IPS-20b (cell line): ENCODE data around the gene WDFY4.

ENCODE experiments used
- H3K27ac ChIP-seq: one replicate; pipeline ENCODE4 v1.5.1; 2013; ENCODE audit warnings: low read length
- H3K27me3 ChIP-seq: 2 replicates; pipeline ENCODE4 v1.6.1; 2013; ENCODE audit warnings: mild to moderate bottlenecking, low read length, inconsistent platforms; ENCODE audit not compliant: insufficient read depth
- H3K36me3 ChIP-seq: 2 replicates; pipeline ENCODE4 v1.6.1; 2013; ENCODE audit warnings: low read depth, mild to moderate bottlenecking, inconsistent platforms, low read length, moderate library complexity; ENCODE audit not compliant: insufficient read depth
- H3K4me1 ChIP-seq: 2 replicates; pipeline ENCODE4 v1.6.1; 2013; ENCODE audit warnings: mild to moderate bottlenecking, control low read depth, inconsistent platforms, low read length, moderate library complexity; ENCODE audit not compliant: insufficient read depth
- H3K4me3 ChIP-seq: 2 replicates; pipeline ENCODE4 v1.5.1; 2013; ENCODE audit warnings: mild to moderate bottlenecking, low read length, inconsistent platforms
- H3K9ac ChIP-seq: 2 replicates; pipeline ENCODE4 v1.6.1; 2013; ENCODE audit warnings: low read depth, mild to moderate bottlenecking, inconsistent platforms, low read length, moderate library complexity
- H3K9me3 ChIP-seq: 2 replicates; pipeline ENCODE4 v1.6.1; 2013; ENCODE audit warnings: mild to moderate bottlenecking, low read depth, low read length, inconsistent platforms; ENCODE audit not compliant: insufficient read depth

The WDFY4 gene

GRCh38 chr10:49012603-49013002 is 327.9 kb downstream of the WDFY4 start:
- no peaks in the 10 kb centered on the region for H3K36me3 ChIP-seq
- H3K27ac ChIP-seq = no peak overlapping the region
- H3K4me3 ChIP-seq = no peak overlapping the region
- H3K27me3 ChIP-seq = no peaks in the 10 kb centered on the region
- no peak overlapping the region for H3K9ac ChIP-seq
- H3K9me3 ChIP-seq = no peaks in the 10 kb centered on the region
- H3K4me1 ChIP-seq = no peaks in the 10 kb centered on the region

- H3K9me3 ChIP-seq = no peaks in the 10 kb centered on the region
- H3K4me1 ChIP-seq = no peaks in the 10 kb centered on the region
- no peak overlapping the region for H3K4me3 ChIP-seq
- H3K27ac ChIP-seq = no peak overlapping the region
- no peaks in the 10 kb centered on the region for H3K36me3 ChIP-seq
- no peak overlapping the region for H3K9ac ChIP-seq
- H3K27me3 ChIP-seq = no peaks in the 10 kb centered on the region
Observed at GRCh38 chr10:49015700-49016099, 331.0 kb downstream of the WDFY4 start.

- Histone ChIP-seq H3K4me1 (no peaks in the 10 kb centered on the region), H3K9me3 (no peaks in the 10 kb centered on the region), H3K4me3 (no peak overlapping the region), H3K27me3 (no peaks in the 10 kb centered on the region), H3K27ac (no peak overlapping the region), H3K9ac (no peak overlapping the region), H3K36me3 (no peaks in the 10 kb centered on the region)
Observed at GRCh38 chr10:49021685-49022084, 337.0 kb downstream of the WDFY4 start.

GRCh38 chr10:49023071-49023470 is 338.4 kb downstream of the WDFY4 start:
- Histone ChIP-seq H3K9me3 (no peaks in the 10 kb centered on the region), H3K27me3 (no peaks in the 10 kb centered on the region), H3K4me3 (no peak overlapping the region), H3K27ac (no peak overlapping the region), H3K4me1 (no peaks in the 10 kb centered on the region), H3K9ac (no peak overlapping the region), H3K36me3 (no peaks in the 10 kb centered on the region)

- no peaks in the 10 kb centered on the region for H3K4me1 ChIP-seq
- no peaks in the 10 kb centered on the region for H3K27me3 ChIP-seq
- no peak overlapping the region for H3K4me3 ChIP-seq
- no peaks in the 10 kb centered on the region for H3K36me3 ChIP-seq
- no peak overlapping the region for H3K9ac ChIP-seq
- no peak overlapping the region for H3K27ac ChIP-seq
- H3K9me3 ChIP-seq = no peaks in the 10 kb centered on the region
Observed at GRCh38 chr10:49023752-49024151, 339.1 kb downstream of the WDFY4 start.

DNA sequence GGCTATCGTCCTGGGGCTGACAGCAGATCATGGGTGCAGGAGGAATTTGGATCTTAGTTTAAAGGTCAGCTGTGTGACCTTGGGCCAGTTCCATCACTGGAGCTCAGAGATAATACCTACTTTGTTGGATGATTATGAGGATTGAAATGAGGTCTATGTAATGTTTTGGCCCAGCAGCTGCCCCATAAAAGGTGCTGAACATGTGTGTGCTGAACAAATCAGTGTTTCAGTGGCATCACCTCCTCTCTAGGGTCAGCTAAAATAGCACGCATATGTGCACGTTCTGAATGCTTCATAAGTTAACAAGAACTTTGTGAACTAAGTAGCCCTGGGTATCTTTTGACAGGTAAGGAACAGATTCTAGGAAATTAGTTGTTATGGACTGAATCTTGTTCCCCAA is 339.8 kb downstream of the WDFY4 start:
- Histone ChIP-seq H3K36me3 (no peaks in the 10 kb centered on the region), H3K27me3 (no peaks in the 10 kb centered on the region), H3K4me1 (no peaks in the 10 kb centered on the region), H3K9me3 (no peaks in the 10 kb centered on the region), H3K4me3 (no peak overlapping the region), H3K27ac (no peak overlapping the region), H3K9ac (no peak overlapping the region)

GRCh38 chr10:49025347-49025983 is 340.8 kb downstream of the WDFY4 start:
- no peak overlapping the region for H3K27ac ChIP-seq
- H3K9me3 ChIP-seq = no peaks in the 10 kb centered on the region
- H3K9ac ChIP-seq = no peak overlapping the region
- no peaks in the 10 kb centered on the region for H3K4me1 ChIP-seq
- no peaks in the 10 kb centered on the region for H3K27me3 ChIP-seq
- H3K36me3 ChIP-seq = no peaks in the 10 kb centered on the region
- H3K4me3 ChIP-seq = no peak overlapping the region

DNA sequence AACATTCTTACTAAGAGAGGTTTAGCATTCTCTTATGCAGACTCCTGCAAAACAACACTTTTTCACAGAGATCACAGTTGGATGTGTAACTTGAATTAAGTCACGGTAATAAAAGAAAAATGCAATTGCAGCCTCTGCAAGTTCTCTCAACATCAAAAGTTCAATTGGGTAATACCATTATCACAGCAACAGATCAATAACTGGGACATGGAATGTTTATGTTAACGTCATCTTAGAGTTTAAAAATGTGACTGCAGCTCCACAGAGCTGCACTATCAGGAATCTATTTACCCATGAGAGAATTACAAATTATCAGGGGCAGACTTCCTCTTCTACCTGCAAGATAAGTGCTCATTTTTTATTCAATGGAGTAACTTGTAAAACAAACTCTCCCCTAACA is 344.0 kb downstream of the WDFY4 start:
- Histone ChIP-seq H3K4me3 (no peak overlapping the region), H3K4me1 (no peaks in the 10 kb centered on the region), H3K9ac (no peak overlapping the region), H3K27ac (no peak overlapping the region), H3K36me3 (no peaks in the 10 kb centered on the region), H3K27me3 (no peaks in the 10 kb centered on the region), H3K9me3 (no peaks in the 10 kb centered on the region)

DNA sequence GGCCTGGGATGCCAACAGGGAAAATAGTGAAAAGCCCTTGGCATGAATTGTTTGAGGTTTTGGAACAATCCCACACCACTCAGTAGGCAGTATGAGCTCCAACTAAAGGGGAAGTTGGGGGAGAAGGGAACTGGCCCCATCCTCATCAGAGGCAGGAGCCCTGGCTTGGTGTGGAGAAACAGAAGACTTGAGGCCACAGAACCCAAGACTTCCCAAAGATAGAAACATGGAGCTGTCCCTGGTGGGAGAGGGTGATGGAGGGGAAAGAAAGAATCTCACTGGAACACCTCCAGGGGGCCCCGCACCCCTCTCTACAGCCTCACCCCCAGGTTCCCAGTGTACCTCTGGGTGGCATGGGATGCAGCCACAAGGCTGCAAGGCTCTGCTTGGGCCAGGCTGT is 345.0 kb downstream of the WDFY4 start:
- Histone ChIP-seq H3K27me3 (no peaks in the 10 kb centered on the region), H3K27ac (no peak overlapping the region), H3K4me3 (no peak overlapping the region), H3K9ac (no peak overlapping the region), H3K9me3 (no peaks in the 10 kb centered on the region), H3K4me1 (no peaks in the 10 kb centered on the region), H3K36me3 (no peaks in the 10 kb centered on the region)
